ENCODE results near the gene DHRS4.

DNA sequence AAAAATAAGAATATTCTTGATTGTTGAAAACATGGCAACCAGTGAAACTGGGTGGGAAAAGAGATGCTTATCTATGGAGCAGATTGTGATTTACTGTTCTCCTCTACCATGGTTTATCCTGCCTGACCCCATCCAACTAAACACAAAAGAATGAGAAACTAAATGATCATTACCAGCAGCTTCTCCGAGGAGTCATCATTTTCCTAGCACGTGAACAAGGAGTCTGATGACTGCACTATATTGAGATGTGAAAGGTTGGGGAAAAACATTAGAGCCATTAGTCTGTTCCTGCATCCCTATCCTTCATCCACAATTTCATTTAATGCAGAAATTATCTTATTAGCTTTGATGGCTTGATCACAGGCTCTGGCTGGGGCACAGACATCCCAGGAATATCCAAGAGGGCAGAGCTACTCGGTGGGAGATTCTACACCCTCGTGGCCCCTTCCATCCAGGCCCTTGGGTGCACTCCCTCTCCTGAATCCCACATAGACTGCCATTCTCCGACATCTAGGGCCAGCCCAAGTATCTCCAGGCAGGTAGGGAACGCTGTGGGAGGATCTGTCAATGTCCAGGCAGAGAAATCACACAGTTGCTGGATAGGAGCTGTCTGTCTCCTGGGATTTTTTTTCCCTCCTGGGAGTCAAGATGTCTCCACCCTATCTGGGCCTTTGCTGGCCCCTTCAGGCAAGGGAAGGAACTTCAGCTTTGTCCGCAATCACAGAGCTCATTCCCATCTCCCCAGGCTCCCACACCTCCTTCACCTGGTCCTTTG lies 43.3 kb upstream of the DHRS4 start:
- TF ChIP-seq, protein P1, sequence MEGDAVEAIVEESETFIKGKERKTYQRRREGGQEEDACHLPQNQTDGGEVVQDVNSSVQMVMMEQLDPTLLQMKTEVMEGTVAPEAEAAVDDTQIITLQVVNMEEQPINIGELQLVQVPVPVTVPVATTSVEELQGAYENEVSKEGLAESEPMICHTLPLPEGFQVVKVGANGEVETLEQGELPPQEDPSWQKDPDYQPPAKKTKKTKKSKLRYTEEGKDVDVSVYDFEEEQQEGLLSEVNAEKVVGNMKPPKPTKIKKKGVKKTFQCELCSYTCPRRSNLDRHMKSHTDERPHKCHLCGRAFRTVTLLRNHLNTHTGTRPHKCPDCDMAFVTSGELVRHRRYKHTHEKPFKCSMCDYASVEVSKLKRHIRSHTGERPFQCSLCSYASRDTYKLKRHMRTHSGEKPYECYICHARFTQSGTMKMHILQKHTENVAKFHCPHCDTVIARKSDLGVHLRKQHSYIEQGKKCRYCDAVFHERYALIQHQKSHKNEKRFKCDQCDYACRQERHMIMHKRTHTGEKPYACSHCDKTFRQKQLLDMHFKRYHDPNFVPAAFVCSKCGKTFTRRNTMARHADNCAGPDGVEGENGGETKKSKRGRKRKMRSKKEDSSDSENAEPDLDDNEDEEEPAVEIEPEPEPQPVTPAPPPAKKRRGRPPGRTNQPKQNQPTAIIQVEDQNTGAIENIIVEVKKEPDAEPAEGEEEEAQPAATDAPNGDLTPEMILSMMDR (IDR thresholded peaks at IDR 0.05; ENCODE audit: insufficient read depth, low read length, poor library complexity, severe bottlenecking) = peak; percentile 35
- TF ChIP-seq EZH2phosphoT487 (conservative IDR thresholded peaks at IDR 0.05; ENCODE audit: low read length) = no peak

Measured in SU-DHL-6 (cell line).